IPS-18c (cell line): ENCODE measurements around the gene CYP4Z1.
"Not testable (repeated sequence)": the region's sequence is repeated elsewhere in the genome, so short reads cannot be mapped to it uniquely, and the experiment has no call there.

Experiments
- H3K4me3 ChIP-seq: 2 replicates; pipeline ENCODE4 v1.7.0; 2013; ENCODE audit warnings: low read depth, mild to moderate bottlenecking, low read length, moderate library complexity; ENCODE audit not compliant: insufficient read depth
- H3K9me3 ChIP-seq: one replicate; pipeline ENCODE4 v1.6.1; 2013; ENCODE audit warnings: mild to moderate bottlenecking, low read length, moderate library complexity; ENCODE audit not compliant: control insufficient read depth, insufficient read depth

CYP4Z1 gene

DNA sequence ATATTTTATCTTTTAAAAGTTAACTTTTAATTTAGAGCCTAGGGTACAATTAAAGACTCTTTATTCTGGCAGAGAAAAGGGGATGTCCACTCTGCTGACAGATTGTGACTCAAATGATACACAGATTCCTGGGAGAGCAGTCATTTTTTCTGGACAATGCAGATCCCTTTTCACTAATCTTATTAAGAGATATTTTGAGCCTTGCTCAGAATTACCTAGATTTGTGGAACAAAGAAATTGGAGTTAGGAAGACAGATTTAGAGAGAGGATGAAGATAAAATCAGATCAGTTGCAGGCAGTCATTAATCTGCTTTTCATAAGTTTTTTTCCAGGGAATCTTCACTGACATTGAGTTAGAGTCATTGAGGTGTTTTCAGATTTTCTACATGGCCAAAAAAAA is 42.5 kb downstream of the CYP4Z1 start:
- H3K9me3 ChIP-seq = not testable (repeated sequence)

DNA sequence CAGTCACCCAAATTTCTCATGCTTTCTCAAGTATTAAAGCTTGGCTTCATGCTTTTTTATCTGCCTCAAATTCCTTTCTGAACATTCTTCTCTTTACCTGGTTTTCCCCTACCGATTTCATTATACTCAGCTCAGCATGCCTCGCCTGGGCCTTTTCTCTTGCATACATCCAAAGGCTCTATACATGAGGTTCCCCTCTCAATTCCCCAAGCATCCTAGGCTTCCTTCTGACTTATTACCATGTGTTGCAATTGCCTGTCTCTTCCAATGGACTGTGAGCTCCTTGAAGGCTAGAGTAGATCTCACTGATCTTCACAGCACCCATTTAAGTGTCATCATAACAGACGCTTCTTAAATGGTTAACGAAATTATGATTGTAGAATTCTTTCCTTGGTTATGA is 46.1 kb downstream of the CYP4Z1 start:
- Histone ChIP-seq H3K4me3 (no peak overlapping the region), H3K9me3 (no peaks in the 10 kb centered on the region)

More for the DNA sequence above, 42.5 kb downstream of the CYP4Z1 start:
- H3K4me3 ChIP-seq = not testable (repeated sequence)

DNA sequence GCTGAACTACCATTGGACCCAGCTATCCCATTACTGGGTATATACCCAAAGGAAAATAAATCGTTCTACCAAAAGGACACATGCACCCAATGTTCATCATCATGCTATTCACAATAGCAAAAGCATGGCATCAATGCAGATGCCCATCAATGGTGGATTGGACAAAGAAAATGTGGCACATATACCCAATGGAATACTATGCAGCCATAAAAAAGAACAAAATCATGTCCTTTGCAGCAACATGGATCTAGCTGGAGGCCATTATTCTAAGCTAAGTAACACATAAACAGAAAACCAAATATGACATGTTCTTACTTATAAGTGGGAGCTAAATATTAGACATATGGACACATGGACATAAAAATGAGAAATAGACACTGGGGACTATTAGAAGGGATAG is 54.0 kb downstream of the CYP4Z1 start:
- H3K4me3 ChIP-seq, H3K9me3 ChIP-seq: not testable (repeated sequence)

DNA sequence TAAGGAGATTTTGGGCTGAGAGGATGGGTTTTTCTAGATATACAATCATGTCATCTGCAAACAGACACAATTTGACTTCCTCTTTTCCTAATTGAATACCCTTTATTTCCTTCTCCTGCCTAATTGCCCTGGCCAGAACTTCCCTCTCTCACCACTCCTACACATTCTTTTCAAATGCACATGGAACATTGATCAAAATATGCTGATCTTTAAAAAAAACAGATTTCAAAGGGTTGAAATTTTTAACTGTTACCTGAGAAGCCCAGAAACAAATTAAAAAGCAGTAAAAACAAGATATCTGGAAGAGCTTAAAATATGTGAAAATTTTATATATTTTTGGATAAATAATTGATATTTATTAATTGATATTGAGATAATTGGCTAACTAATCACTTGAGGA is 57.8 kb downstream of the CYP4Z1 start:
- not testable (repeated sequence) for H3K9me3 ChIP-seq, H3K4me3 ChIP-seq

DNA sequence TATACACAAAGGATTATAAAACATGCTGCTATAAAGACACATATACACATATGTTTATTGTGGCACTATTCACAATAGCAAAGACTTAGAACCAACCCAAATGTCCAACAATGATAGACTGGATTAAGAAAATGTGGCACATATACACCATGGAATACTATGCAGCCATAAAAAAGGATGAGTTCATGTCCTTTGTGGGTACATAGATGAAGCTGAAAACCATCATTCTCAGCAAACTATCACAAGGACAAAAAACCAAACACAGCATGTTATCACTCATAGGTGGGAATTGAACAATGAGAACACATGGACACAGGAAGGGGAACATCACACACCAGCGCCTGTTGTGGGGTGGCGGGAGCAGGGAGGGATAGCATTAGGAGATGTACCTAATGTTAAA is 60.0 kb downstream of the CYP4Z1 start:
- H3K9me3 ChIP-seq, H3K4me3 ChIP-seq: not testable (repeated sequence)

DNA sequence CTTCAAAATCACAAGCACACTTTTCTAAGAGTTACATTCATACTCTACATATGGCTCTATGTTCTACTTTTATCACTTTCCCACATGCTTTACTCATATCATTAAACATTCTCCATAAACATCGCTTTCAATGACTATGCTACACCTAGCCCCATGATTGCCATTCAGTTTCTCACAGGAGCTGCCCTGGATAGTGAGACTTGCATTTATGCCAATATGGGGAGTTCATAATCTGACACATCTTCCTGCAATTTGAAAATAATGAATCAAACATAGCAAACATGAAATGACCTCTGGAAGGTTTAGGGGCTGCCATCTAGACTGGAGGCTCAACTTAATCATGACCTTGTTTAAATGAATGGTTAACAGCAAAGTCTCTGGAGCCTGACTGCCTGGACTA is 61.2 kb downstream of the CYP4Z1 start:
- peaks cover 2% of the 10 kb centered on the region for H3K9me3 ChIP-seq
- H3K4me3 ChIP-seq = no peak overlapping the region

DNA sequence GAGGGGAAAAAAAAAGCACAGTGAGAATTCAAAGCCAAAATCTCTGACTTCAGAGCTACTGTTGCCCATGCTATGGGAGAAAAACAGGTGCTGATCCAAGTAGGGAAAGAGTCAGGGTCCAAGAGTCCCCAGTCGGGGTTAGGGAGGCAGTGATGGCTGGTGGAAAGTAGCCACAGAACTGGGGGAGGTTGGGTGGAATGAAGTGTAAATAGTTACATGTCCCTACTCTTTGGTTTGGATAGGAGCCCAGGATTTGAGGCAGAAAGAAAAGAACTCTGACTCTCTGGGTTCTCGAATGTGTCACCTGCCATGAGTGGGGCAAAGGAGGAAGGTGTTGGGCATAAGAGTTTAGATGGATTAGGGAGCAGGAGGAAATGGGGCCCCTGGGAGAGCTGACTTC is 61.8 kb downstream of the CYP4Z1 start:
- not testable (repeated sequence) for H3K4me3 ChIP-seq, H3K9me3 ChIP-seq

DNA sequence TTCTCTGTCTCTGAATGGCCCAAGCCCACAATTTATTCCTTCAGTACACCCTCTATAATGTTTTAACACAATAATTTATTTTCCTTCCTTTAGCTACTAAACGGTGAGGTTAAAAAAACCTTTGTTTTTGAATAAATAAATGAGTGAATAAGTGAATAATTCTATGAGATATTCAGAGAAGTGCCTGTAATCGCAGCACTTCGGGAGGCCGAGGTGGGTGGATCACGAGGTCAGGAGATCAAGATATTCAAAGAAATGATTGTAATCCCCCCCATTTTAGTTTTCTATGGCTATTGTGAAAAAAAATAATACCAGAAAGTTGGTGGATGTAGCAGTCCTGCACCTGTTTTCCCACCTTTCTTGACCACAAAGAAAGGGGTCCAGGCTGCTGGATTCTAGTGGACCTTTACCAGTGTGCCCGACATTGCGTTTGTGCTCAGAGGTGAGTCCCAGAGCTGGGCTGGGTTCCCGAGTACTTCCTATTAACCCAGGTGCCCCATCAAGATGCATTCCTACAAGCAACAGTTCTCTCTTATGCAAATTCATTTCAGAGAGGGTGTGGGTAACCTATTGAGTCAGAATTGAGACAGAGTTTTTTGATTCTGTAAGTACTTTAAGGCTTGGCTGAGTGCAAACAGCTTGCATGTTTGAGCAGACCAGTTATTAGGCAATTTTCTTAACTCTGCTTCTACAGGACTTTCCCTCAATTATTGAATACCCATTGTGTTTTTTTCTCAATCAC is 62.6 kb downstream of the CYP4Z1 start:
- not testable (repeated sequence) for H3K9me3 ChIP-seq, H3K4me3 ChIP-seq

DNA sequence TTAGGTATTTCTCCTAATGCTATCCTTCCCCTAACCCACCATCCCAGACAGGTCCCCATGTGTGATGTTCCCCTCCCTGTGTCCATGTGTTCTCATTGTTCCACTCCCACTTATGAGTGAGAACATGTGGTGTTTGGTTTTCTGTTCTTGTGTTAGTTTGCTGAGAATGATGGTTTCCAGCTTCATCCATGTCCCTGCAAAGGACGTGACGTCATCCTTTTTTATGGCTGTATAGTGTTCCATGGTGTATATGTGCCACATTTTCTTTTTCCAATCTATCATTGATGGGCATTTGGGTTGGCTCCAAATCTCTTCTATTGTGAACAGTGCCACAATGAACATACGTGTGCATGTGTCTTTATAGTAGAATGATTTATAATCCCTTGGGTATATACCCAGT is 65.6 kb downstream of the CYP4Z1 start:
- not testable (repeated sequence) for H3K4me3 ChIP-seq, H3K9me3 ChIP-seq

DNA sequence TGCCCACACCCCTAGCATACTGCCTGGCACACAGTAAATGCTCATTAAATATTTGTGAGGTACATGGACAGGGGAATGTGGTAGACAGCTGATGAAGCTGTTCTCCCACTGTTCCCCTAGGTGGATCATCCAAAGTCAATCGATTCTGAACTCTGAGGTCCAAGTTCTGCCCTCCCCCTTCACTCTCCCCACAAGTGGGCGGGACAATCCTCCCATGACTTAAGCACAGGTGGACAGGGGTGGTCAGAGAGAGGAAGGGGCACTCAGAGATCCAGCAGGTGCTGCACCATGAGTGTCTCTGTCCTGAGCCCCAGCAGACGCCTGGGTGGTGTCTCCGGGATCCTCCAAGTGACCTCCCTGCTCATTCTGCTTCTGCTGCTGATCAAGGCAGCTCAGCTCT is 70.2 kb downstream of the CYP4Z1 start, which contains the start of gene CYP4A22:
Gene CYP4A22, plus strand, starts transcription at position 244 of the 400 bp plus-strand sequence. Its CDS starts 45 bp downstream, at position 289.
- no peaks in the 10 kb centered on the region for H3K9me3 ChIP-seq
- no peak within 1 kb of the TSS for H3K4me3 ChIP-seq

DNA sequence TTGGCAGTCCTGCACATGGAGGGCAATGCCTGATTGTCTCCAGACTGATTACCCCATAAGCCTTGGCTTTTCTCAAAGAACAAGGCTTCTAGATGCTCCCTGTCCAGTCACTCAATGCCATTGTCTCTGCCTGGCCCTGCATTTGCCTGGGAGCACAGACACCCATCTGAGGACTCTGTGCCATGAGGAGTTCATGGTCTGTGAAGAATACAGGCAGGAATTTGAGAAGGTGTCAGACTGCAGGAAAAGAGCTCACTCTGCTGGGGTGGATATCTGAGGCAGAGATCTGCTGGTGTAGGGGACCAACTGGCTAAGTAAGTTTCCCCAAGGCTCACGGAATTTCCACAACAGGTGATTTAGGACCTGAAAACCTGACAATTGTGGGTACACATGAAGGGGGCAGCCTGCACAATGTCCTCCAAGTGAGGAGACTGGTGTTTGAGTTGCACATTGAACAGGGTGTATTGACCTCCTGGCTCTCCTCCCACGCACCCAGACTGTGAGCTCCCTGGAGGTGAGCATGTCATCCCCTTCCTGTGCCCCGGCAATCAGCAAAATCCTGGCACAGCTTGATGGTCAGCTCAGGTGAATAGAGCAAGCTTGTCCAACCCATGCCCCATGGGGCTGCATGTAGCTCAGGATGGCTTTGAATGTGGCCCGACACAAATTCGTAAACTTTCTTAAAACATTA is 71.0 kb downstream of the CYP4Z1 start:
- H3K4me3 ChIP-seq = no peak overlapping the region
- H3K9me3 ChIP-seq = no peaks in the 10 kb centered on the region

DNA sequence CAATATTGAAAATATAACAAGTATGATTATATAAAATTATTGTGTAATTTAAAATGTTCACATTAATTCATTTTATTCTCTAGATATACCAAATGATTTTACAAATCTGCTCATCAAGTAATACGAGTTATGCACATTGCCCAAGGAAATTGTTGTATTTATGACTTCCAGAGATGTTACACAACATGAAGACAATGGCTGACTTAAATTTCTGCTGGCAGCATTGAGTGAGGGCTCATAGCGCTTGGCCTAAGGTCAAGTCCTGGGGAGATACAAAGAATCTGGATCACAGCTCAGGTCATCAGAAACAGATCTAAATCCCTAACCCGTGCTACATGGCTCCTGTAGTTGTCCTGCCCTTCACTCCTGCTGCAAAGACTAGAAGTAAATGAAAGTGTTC is 73.3 kb downstream of the CYP4Z1 start:
- not testable (repeated sequence) for H3K9me3 ChIP-seq, H3K4me3 ChIP-seq

DNA sequence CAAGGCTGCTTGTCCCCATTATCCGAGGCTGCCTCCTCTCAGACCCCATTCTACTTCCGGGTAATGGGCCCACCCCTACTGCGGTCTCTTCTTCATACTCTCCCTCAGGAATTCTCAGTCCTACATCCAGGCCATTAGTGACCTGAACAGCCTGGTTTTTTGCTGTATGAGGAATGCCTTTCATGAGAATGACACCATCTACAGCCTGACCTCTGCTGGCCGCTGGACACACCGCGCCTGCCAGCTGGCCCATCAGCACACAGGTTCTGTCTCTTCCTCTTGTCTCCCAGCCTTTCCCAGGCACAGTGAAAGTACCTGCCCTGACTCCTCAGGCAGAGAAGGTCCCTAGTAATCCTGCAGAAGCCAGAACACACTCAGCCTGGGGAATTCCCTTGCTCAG is 76.6 kb downstream of the CYP4Z1 start:
- not testable (repeated sequence) for H3K9me3 ChIP-seq, H3K4me3 ChIP-seq

DNA sequence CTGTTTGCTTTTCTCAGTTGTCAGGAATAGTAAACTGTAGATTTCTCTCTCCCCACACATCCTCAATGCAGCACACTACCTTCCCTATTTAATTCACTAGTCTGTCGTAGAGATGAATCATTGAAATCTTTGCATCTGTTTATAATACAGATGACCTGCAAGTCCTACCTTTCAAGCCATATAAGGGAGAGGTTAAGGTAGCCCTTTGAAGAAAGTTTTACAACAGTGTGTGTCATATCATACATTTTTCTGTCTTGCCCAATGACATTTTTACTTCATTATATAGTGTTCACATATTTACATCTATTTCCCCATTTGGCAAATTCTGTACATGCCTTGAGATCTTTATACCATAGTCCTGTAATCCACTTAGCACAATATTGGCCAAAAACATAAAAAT is 79.5 kb downstream of the CYP4Z1 start:
- H3K4me3 ChIP-seq, H3K9me3 ChIP-seq: not testable (repeated sequence)

DNA sequence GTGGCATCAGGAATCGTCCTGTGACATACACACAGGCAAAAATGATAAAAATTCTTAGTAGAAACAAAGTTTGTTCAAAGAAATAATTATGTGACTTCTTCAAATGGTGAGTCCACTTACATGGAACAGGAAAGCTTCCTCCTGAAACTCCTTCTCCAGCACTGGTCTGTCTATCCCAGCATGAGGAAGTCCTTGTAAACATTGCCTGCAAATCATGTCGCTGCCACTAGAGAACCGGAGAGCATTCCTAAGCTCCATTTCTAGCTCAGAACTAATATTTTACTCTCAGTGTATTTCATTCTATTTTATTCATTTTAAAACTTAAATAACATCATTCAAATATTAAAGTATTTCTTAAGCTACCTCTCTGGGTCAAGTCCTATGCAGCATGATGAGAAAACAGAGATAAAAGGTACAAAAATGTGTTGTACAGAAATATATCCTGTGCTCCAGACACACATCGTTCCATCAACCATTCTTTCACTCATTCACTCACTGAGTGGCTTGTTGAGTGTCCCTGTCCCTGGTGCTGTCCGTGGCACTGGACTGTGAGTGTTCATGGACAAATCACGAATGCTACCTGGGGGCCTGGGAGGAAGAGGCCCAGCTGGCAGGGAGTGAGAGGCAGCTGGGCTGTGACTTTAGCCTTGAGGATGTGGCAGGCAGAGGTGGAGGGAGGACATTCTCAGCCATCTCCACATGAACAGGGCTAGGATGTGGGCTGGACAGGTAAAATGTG is 80.2 kb downstream of the CYP4Z1 start:
- no peak overlapping the region for H3K4me3 ChIP-seq
- H3K9me3 ChIP-seq = no peaks in the 10 kb centered on the region

DNA sequence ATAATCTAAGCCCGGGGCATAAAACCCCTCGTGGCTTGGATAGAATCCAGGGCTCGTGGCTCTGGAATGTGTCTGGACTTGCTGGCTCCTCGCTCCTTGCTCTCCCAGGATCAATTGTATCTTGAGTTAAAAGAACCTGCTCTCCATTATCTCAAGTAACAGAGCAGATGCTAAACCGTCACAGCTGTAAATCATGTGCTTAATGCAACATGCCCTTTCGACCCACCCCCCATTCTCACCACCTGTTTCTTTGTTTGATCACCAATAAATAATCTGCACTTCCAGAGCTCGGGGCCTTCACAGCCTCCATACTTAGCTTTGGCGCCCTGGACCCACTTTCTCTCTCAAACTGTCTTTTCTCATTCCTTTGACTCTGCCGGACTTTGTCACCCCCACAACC is 82.1 kb downstream of the CYP4Z1 start:
- H3K9me3 ChIP-seq, H3K4me3 ChIP-seq: not testable (repeated sequence)

DNA sequence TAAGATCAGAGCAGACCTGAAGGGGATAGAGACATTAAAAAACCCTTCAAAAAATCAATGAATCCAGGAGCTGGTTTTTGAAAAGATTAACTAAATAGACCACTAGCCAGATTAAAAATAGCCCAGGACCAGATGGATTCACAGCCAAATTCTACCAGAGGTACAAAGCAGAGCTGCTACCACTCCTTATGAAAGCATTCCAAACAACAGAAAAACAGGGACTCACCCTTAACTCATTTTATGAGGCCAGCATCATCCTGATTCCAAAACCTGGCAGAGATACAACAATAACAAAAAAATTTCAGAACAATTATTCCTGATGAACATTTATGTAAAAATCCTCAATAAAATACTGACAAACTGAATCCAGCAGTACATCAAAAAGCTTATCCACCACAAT is 89.4 kb downstream of the CYP4Z1 start:
- H3K4me3 ChIP-seq, H3K9me3 ChIP-seq: not testable (repeated sequence)

DNA sequence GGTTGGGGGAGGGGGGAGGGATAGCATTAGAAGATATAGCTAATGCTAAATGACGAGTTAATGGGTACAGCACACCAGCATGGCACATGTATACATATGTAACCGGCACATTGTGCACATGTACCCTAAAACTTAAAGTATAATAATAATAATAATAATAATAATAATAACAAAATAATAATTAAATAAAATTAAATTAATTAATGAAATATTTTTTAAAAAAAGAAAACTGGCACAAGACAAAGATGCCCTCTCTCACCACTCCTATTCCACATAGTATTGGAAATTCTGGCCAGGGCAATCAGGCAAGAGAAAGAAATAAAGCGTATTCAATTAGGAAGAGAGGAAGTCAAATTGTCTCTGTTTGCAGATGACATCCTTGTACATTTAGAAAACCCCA is 90.9 kb downstream of the CYP4Z1 start:
- H3K4me3 ChIP-seq, H3K9me3 ChIP-seq: not testable (repeated sequence)
